Activated CD4-positive, CD25-positive, alpha-beta regulatory T cell treated with anti-CD3 and anti-CD28 coated beads, Interleukin-2, amount 50 U/mL, for 16 hours (primary cell): ENCODE measurements around the gene PTX4.

Experiments used
- DNase-seq: peaks from one replicate; pipeline ENCODE4 v3.0.0-alpha.2; 2020; ENCODE audit warnings: low read depth, low spot score

Gene PTX4

GRCh38 chr16:1461146-1461545 lies 27.6 kb downstream of the PTX4 start:
- DNase-seq: no peak

- DNase-seq: no peak
These were observed 28.1 kb downstream of the PTX4 start for GRCh38 chr16:1460602-1461138.

GRCh38 chr16:1459967-1460366 lies 28.8 kb downstream of the PTX4 start:
- DNase-seq: no peak

GRCh38 chr16:1458977-1459341 lies 29.8 kb downstream of the PTX4 start:
- no peak for DNase-seq

GRCh38 chr16:1458336-1458976 lies 30.3 kb downstream of the PTX4 start:
- DNase-seq: no peak

- DNase-seq: no peak
These were observed 31.1 kb downstream of the PTX4 start for GRCh38 chr16:1457489-1458245.

GRCh38 chr16:1456951-1457350 lies 31.8 kb downstream of the PTX4 start:
- DNase-seq: no peak

- DNase-seq: no peak
These were observed 33.3 kb downstream of the PTX4 start for GRCh38 chr16:1455190-1456171.

- DNase-seq: no peak
These were observed 34.2 kb downstream of the PTX4 start for GRCh38 chr16:1454561-1454960.

GRCh38 chr16:1453316-1453715 lies 35.4 kb downstream of the PTX4 start:
- no peak for DNase-seq

- no peak for DNase-seq
These were observed 36.2 kb downstream of the PTX4 start for GRCh38 chr16:1452530-1452929.

- DNase-seq: no peak
These were observed 36.9 kb downstream of the PTX4 start for GRCh38 chr16:1451702-1452392.

GRCh38 chr16:1450841-1451240 lies 37.9 kb downstream of the PTX4 start:
- DNase-seq: no peak

GRCh38 chr16:1450218-1450617 lies 38.5 kb downstream of the PTX4 start:
- no peak for DNase-seq

GRCh38 chr16:1449201-1449788 lies 39.4 kb downstream of the PTX4 start:
- no peak for DNase-seq

- DNase-seq: no peak
These were observed 40.1 kb downstream of the PTX4 start for GRCh38 chr16:1448536-1449116.

- DNase-seq: no peak
These were observed 40.8 kb downstream of the PTX4 start for GRCh38 chr16:1447965-1448364.

GRCh38 chr16:1446296-1447080 lies 42.3 kb downstream of the PTX4 start:
- no peak for DNase-seq

GRCh38 chr16:1445518-1446203 lies 43.1 kb downstream of the PTX4 start:
- DNase-seq: no peak
